Body of pancreas (tissue), 4 donors: ENCODE data around the gene ZNF454. TPM values are rescaled to one million over a fixed set of nuclear protein-coding genes. Genes with fewer than 3 reads are reported as not detected.

ENCODE experiments used
- ATAC-seq: fragments of 150-250 bp; one replicate; pipeline ENCODE4 v1.9.1; 2016
- DNase-seq, 4 donors: peaks; one replicate each; pipeline ENCODE4 v3.0.0-alpha.2; 2019
- H3K27ac ChIP-seq, 4 donors: fragments of 200-600 bp; sonication (generic); 1 replicate in 3 of 4; 2 replicates in 1 of 4; pipeline versions ENCODE4 v1.5.1 to v1.6.1; 2016 to 2019; ENCODE audit warnings: mild to moderate bottlenecking in 1 of 4, mixed read lengths in 1 of 4, moderate library complexity in 1 of 4
- H3K27me3 ChIP-seq, 2 donors: fragments of 200-600 bp; sonication (generic); one replicate each; pipeline ENCODE4 v1.6.0; 2016; ENCODE audit warnings: mild to moderate bottlenecking in 1 of 2
- H3K36me3 ChIP-seq, 2 donors: fragments of 200-600 bp; sonication (generic); replicated peaks in 1 of 2; 2 replicates each; pipeline ENCODE4 v1.5.1; 2016; ENCODE audit warnings: low read depth in 2 of 2; ENCODE audit not compliant: insufficient read depth in 1 of 2
- H3K4me1 ChIP-seq: fragments of 200-600 bp; sonication (generic); one replicate; pipeline ENCODE4 v1.6.0; 2016
- H3K4me3 ChIP-seq, 2 donors: fragments of 200-600 bp; sonication (generic); 1 replicate in 1 of 2; 2 replicates in 1 of 2; pipeline ENCODE4 v1.5.1; 2016 to 2019
- H3K9me3 ChIP-seq, 3 donors: fragments of 200-600 bp; sonication (generic); 1 replicate in 2 of 3; 2 replicates in 1 of 3; pipeline ENCODE4 v1.5.1; 2016
- CTCF ChIP-seq, 7 experiments: fragments of 450-650 bp in 4 of 7; fragments of 200-600 bp in 3 of 7; sonication (generic) in 3 of 7; IDR thresholded peaks; one replicate each; pipeline ENCODE4 v1.5.1; 2016 to 2019; ENCODE audit warnings: antibody characterized with exemption in 7 of 7
- POLR2A ChIP-seq, 3 donors: fragments of 450-650 bp; IDR thresholded peaks; one replicate each; pipeline ENCODE4 v1.6.1; 2016; ENCODE audit warnings: antibody characterized with exemption in 3 of 3, mild to moderate bottlenecking in 2 of 3
- WGBS, 2 donors: methylation state at CpG; one replicate each; pipeline ENCODE4 v1.1.5; 2017; 5-methylcytosine and 5-hydroxymethylcytosine counted together
- intact Hi-C: fragments of 100-400 bp; cut with DNase I; formaldehyde crosslinking; loops from one replicate; pipeline ENCODE4 v1.15.1; 2023
- total RNA-seq, 2 donors: library from RNA; depleted of rRNA; stranded (reverse); fragments of >200 nt; gene quantifications; one replicate each; pipeline ENCODE4 v1.1.0, GENCODE V29; 2016

ZNF454 gene
- total RNA-seq, 2 donors from 2014 or later = 4.2 to 8.2 TPM

GRCh38 chr5:178995341-178995690 lies 54.3 kb downstream of the ZNF454 start:
- no peaks in the 10 kb centered on the region for H3K36me3 ChIP-seq
- intact Hi-C loops = no loop called here
- H3K27me3 ChIP-seq = no peaks in the 10 kb centered on the region
- H3K27ac ChIP-seq = no peak overlapping the region
- H3K9me3 ChIP-seq = no peaks in the 10 kb centered on the region
- H3K4me3 ChIP-seq = no peak overlapping the region
- 4 to 13% methylated on average over 6 of the region's 6 CpGs for WGBS, 2 donors
- DNase-seq = no peak
- no peaks in the 10 kb centered on the region for H3K4me1 ChIP-seq
- ATAC-seq = no peak
- TF ChIP-seq POLR2A (IDR thresholded peaks at IDR 0.05) (no peak), CTCF (IDR thresholded peaks at IDR 0.05) (no peak)

GRCh38 chr5:178996156-178996555 lies 55.2 kb downstream of the ZNF454 start:
- H3K4me3 ChIP-seq = no peak overlapping the region
- intact Hi-C loops = no loop called here
- H3K36me3 ChIP-seq = no peaks in the 10 kb centered on the region
- WGBS, 2 donors = 53 to 55% methylated on average over 10 to 11 of the region's 11 CpGs
- no peak for ATAC-seq
- H3K4me1 ChIP-seq = no peaks in the 10 kb centered on the region
- no peak for DNase-seq
- no peak for TF ChIP-seq POLR2A (IDR thresholded peaks at IDR 0.05)
- no peak for TF ChIP-seq CTCF (IDR thresholded peaks at IDR 0.05)
- H3K27me3 ChIP-seq = no peaks in the 10 kb centered on the region
- no peak overlapping the region for H3K27ac ChIP-seq
- no peaks in the 10 kb centered on the region for H3K9me3 ChIP-seq

- H3K9me3 ChIP-seq = no peaks in the 10 kb centered on the region
- TF ChIP-seq POLR2A (IDR thresholded peaks at IDR 0.05) (no peak), CTCF (IDR thresholded peaks at IDR 0.05) (no peak)
- DNase-seq (no peak), ATAC-seq (no peak)
- WGBS, 2 donors = 51 to 52% methylated on average over 6 of the region's 6 CpGs
- no peak overlapping the region for H3K4me3 ChIP-seq
- H3K27ac ChIP-seq = no peak overlapping the region
- no peaks in the 10 kb centered on the region for H3K4me1 ChIP-seq
- intact Hi-C loops = no loop called here
- H3K36me3 ChIP-seq = no peaks in the 10 kb centered on the region
- no peaks in the 10 kb centered on the region for H3K27me3 ChIP-seq
These were observed 56.2 kb downstream of the ZNF454 start for GRCh38 chr5:178997191-178997590.

GRCh38 chr5:178998441-178998840 lies 57.4 kb downstream of the ZNF454 start:
- intact Hi-C loops = no loop called here
- 89% methylated on average over 10 to 13 of the region's 13 CpGs for WGBS, 2 donors
- Histone ChIP-seq H3K4me3 (no peak overlapping the region), H3K9me3 (no peaks in the 10 kb centered on the region), H3K27me3 (no peaks in the 10 kb centered on the region), H3K4me1 (no peaks in the 10 kb centered on the region), H3K27ac (no peak overlapping the region), H3K36me3 (no peaks in the 10 kb centered on the region)
- ATAC-seq (no peak), DNase-seq (no peak)
- no peak for TF ChIP-seq CTCF (IDR thresholded peaks at IDR 0.05)
- TF ChIP-seq POLR2A (IDR thresholded peaks at IDR 0.05) = no peak

GRCh38 chr5:179006564-179006963 lies 65.6 kb downstream of the ZNF454 start:
- Histone ChIP-seq H3K9me3 (no peaks in the 10 kb centered on the region), H3K36me3 (no peaks in the 10 kb centered on the region), H3K4me3 (no peak overlapping the region), H3K4me1 (no peaks in the 10 kb centered on the region), H3K27ac (no peak overlapping the region), H3K27me3 (no peaks in the 10 kb centered on the region)
- intact Hi-C loops = no loop called here
- no peak for TF ChIP-seq POLR2A (IDR thresholded peaks at IDR 0.05)
- TF ChIP-seq CTCF (IDR thresholded peaks at IDR 0.05) = no peak
- DNase-seq (no peak), ATAC-seq (no peak)
- WGBS, 2 donors = 67 to 71% methylated on average over 2 of the region's 2 CpGs
